H9 (cell line): ENCODE measurements around the gene SPDL1. TPM values are rescaled to one million over a fixed set of nuclear protein-coding genes. Genes with fewer than 3 reads are reported as not detected.

Source experiments
- DNase-seq: peaks from one replicate; pipeline ENCODE4 v3.0.0-alpha.2; 2017
- H2AFZ ChIP-seq: one replicate; pipeline ENCODE4 v1.6.1; 2013; ENCODE audit warnings: mild to moderate bottlenecking, low read length, control low read depth, moderate library complexity
- H2AK5ac ChIP-seq: 2 replicates; pipeline ENCODE4 v1.6.1; 2013; ENCODE audit warnings: low read length, control low read depth, mixed read lengths; ENCODE audit not compliant: insufficient read length
- H2BK120ac ChIP-seq: one replicate; pipeline ENCODE4 v1.6.1; 2013; ENCODE audit warnings: low read depth, mild to moderate bottlenecking, low read length, control low read depth, inconsistent platforms; ENCODE audit not compliant: poor library complexity, severe bottlenecking
- H2BK12ac ChIP-seq: 2 replicates; pipeline ENCODE4 v1.6.1; 2013; ENCODE audit warnings: low read length, control low read depth, mixed read lengths, low read depth; ENCODE audit not compliant: insufficient read length
- H2BK15ac ChIP-seq: 2 replicates; pipeline ENCODE4 v1.6.1; 2013; ENCODE audit warnings: low read depth, low read length, control low read depth
- H2BK20ac ChIP-seq: one replicate; pipeline ENCODE4 v1.6.1; 2013; ENCODE audit warnings: low read depth, mild to moderate bottlenecking, low read length, control low read depth, inconsistent platforms; ENCODE audit not compliant: poor library complexity, severe bottlenecking
- H2BK5ac ChIP-seq: 2 replicates; pipeline ENCODE4 v1.6.1; 2013; ENCODE audit warnings: low read length, control low read depth, mixed read lengths; ENCODE audit not compliant: insufficient read length
- H3K14ac ChIP-seq: 2 replicates; pipeline ENCODE4 v1.6.1; 2013; ENCODE audit warnings: low read length, control low read depth; ENCODE audit not compliant: insufficient read depth
- H3K18ac ChIP-seq: 2 replicates; pipeline ENCODE4 v1.6.1; 2013; ENCODE audit warnings: low read depth, mild to moderate bottlenecking, mixed read lengths, low read length, control low read depth; ENCODE audit not compliant: insufficient read length
- H3K23ac ChIP-seq: 2 replicates; pipeline ENCODE4 v1.6.1; 2013; ENCODE audit warnings: low read length, control low read depth, mixed read lengths, low read depth; ENCODE audit not compliant: insufficient read length
- H3K23me2 ChIP-seq: 2 replicates; pipeline ENCODE4 v1.6.1; 2013; ENCODE audit warnings: low read depth, mild to moderate bottlenecking, mixed read lengths, low read length, control low read depth; ENCODE audit not compliant: insufficient read length, poor library complexity, severe bottlenecking
- H3K27ac ChIP-seq: 2 replicates; pipeline ENCODE4 v1.5.1; 2013; ENCODE audit warnings: low read length, control low read depth, mixed read lengths, low read depth; ENCODE audit not compliant: insufficient read length
- H3K27me3 ChIP-seq: 2 replicates; pipeline ENCODE4 v1.6.1; 2013; ENCODE audit warnings: low read length, control low read depth, inconsistent platforms; ENCODE audit not compliant: insufficient read depth
- H3K4ac ChIP-seq: 2 replicates; pipeline ENCODE4 v1.6.1; 2013; ENCODE audit warnings: low read depth, mild to moderate bottlenecking, control low read depth, inconsistent platforms, low read length, moderate library complexity
- H3K4me1 ChIP-seq: 2 replicates; pipeline ENCODE4 v1.6.1; 2013; ENCODE audit warnings: low read length, control low read depth, inconsistent platforms; ENCODE audit not compliant: insufficient read depth
- H3K4me2 ChIP-seq: 2 replicates; pipeline ENCODE4 v1.6.1; 2013; ENCODE audit warnings: low read length, control low read depth, mixed read lengths; ENCODE audit not compliant: insufficient read length, insufficient read depth
- H3K56ac ChIP-seq: 2 replicates; pipeline ENCODE4 v1.6.1; 2013; ENCODE audit warnings: low read depth, mild to moderate bottlenecking, mixed read lengths, low read length, control low read depth; ENCODE audit not compliant: insufficient read length
- H3K79me1 ChIP-seq: 2 replicates; pipeline ENCODE4 v1.6.1; 2013; ENCODE audit warnings: low read depth, mild to moderate bottlenecking, moderate library complexity, low read length, control low read depth, inconsistent platforms; ENCODE audit not compliant: insufficient read depth, poor library complexity, severe bottlenecking
- H3K79me2 ChIP-seq: 2 replicates; pipeline ENCODE4 v1.6.1; 2013; ENCODE audit warnings: low read length, control low read depth, inconsistent platforms; ENCODE audit not compliant: insufficient read depth
- H3K9ac ChIP-seq: 2 replicates; pipeline ENCODE4 v1.6.1; 2013; ENCODE audit warnings: low read length, control low read depth, mixed read lengths; ENCODE audit not compliant: insufficient read length; ENCODE audit errors: extremely low read depth
- H3K9me3 ChIP-seq: one replicate; pipeline ENCODE4 v1.6.1; 2013; ENCODE audit warnings: low read depth, low read length, inconsistent platforms; ENCODE audit not compliant: control insufficient read depth
- H3T11ph ChIP-seq: one replicate; pipeline ENCODE4 v1.6.1; 2013; ENCODE audit warnings: mild to moderate bottlenecking, low read length, control low read depth, inconsistent platforms
- H4K20me1 ChIP-seq: one replicate; pipeline ENCODE4 v1.6.1; 2013; ENCODE audit not compliant: control insufficient read depth, insufficient read length, insufficient read depth
- H4K5ac ChIP-seq: 2 replicates; pipeline ENCODE4 v1.6.1; 2013; ENCODE audit warnings: low read depth, mild to moderate bottlenecking, mixed read lengths, low read length, control low read depth; ENCODE audit not compliant: insufficient read length
- H4K8ac ChIP-seq: replicated peaks from 2 replicates; pipeline ENCODE4 v1.6.1; 2013; ENCODE audit warnings: low read length, control low read depth, mixed read lengths, low read depth; ENCODE audit not compliant: insufficient read length
- H4K91ac ChIP-seq: 2 replicates; pipeline ENCODE4 v1.6.1; 2013; ENCODE audit warnings: low read depth, mild to moderate bottlenecking, moderate library complexity, mixed read lengths, low read length, control low read depth; ENCODE audit not compliant: insufficient read length
- H3K27ac Mint-ChIP-seq, 3 experiments: 2 replicates in 2 of 3; 3 replicates in 1 of 3; pipeline ENCODE4 v1.8.0; 2020 to 2021; ENCODE audit warnings: mixed read lengths in 3 of 3, mild to moderate bottlenecking in 1 of 3, moderate library complexity in 1 of 3
- H3K27me3 Mint-ChIP-seq: 2 replicates; pipeline ENCODE4 v1.8.0; 2021; ENCODE audit warnings: low read depth, mild to moderate bottlenecking, moderate library complexity, mixed read lengths
- H3K36me3 Mint-ChIP-seq, 3 experiments: 2 replicates in 2 of 3; 3 replicates in 1 of 3; pipeline ENCODE4 v1.8.0; 2020 to 2021; ENCODE audit warnings: low read depth in 3 of 3, mixed read lengths in 3 of 3; ENCODE audit not compliant: insufficient read depth in 1 of 3
- H3K4me1 Mint-ChIP-seq, 2 experiments: 2 replicates each; pipeline ENCODE4 v1.8.0; 2020; ENCODE audit warnings: mixed read lengths in 2 of 2
- H3K4me3 Mint-ChIP-seq, 2 experiments: 2 replicates in 1 of 2; 3 replicates in 1 of 2; pipeline ENCODE4 v1.8.0; 2020 to 2021; ENCODE audit warnings: mild to moderate bottlenecking in 2 of 2, mixed read lengths in 2 of 2, moderate library complexity in 1 of 2
- H3K9me3 Mint-ChIP-seq, 2 experiments: 2 replicates in 1 of 2; 3 replicates in 1 of 2; pipeline ENCODE4 v1.8.0; 2020; ENCODE audit warnings: mild to moderate bottlenecking in 2 of 2, mixed read lengths in 2 of 2, moderate library complexity in 1 of 2
- CTCF ChIP-seq: fragments of 200-600 bp; sonication (generic); conservative IDR thresholded peaks from 3 replicates; pipeline ENCODE4 v1.8.0; 2021; ENCODE audit warnings: antibody characterized with exemption, mild to moderate bottlenecking
- WGBS: extraction: QIAGEN DNeasy Blood & Tissue Kit; methylation state at CpG from one replicate; pipeline ENCODE4 v1.1.7; 2013; ENCODE audit warnings: missing lambda C conversion rate, low lambda C conversion rate, mixed read lengths; ENCODE audit not compliant: insufficient read length; ENCODE audit errors: extremely low coverage; 5-methylcytosine and 5-hydroxymethylcytosine counted together
- total RNA-seq: library from RNA; stranded (reverse); gene quantifications from 2 replicates; pipeline ENCODE4 v1.2.1, GENCODE V29; 2021

SPDL1 gene
- total RNA-seq, 1 experiment from 2014 or later: 49.4 TPM

- H3K23me2 ChIP-seq: no peaks in the 10 kb centered on the region
- H3K9ac ChIP-seq: no peak overlapping the region
- H3K27me3 Mint-ChIP-seq: no peaks in the 10 kb centered on the region
- H4K20me1 ChIP-seq: no peaks in the 10 kb centered on the region
- no peak overlapping the region for H3K27ac Mint-ChIP-seq
- no CpG with 5 or more reads among the region's 5 CpGs for WGBS
- no peaks in the 10 kb centered on the region for H3K79me2 ChIP-seq
- no peak overlapping the region for H3K14ac ChIP-seq
- H3K27ac ChIP-seq: no peak overlapping the region
- H2BK20ac ChIP-seq: no peak overlapping the region
- no peak overlapping the region for H2BK15ac ChIP-seq
- no peak overlapping the region for H3K23ac ChIP-seq
- no peaks in the 10 kb centered on the region for H3K27me3 ChIP-seq
- no peak overlapping the region for H4K5ac ChIP-seq
- no peak overlapping the region for H2BK12ac ChIP-seq
- no peak for TF ChIP-seq CTCF
- H2BK5ac ChIP-seq: no peak overlapping the region
- H2AFZ ChIP-seq: no peak overlapping the region
- no peak overlapping the region for H3T11ph ChIP-seq
- no peak overlapping the region for H2AK5ac ChIP-seq
- H3K4me2 ChIP-seq: no peak overlapping the region
- H3K4me1 Mint-ChIP-seq: peaks cover 10 to 18% of the 10 kb centered on the region in 2 experiments
- H2BK120ac ChIP-seq: no peak overlapping the region
- H3K9me3 ChIP-seq: no peaks in the 10 kb centered on the region
- H3K36me3 Mint-ChIP-seq: no peaks in the 10 kb centered on the region
- H3K79me1 ChIP-seq: no peaks in the 10 kb centered on the region
- H4K8ac ChIP-seq: no peak overlapping the region
- H3K4me3 Mint-ChIP-seq: no peak overlapping the region
- H3K4ac ChIP-seq: no peak overlapping the region
- H3K9me3 Mint-ChIP-seq: no peaks in the 10 kb centered on the region
- H3K56ac ChIP-seq: no peak overlapping the region
- DNase-seq: no peak
- no peak overlapping the region for H4K91ac ChIP-seq
- H3K4me1 ChIP-seq: no peaks in the 10 kb centered on the region
- H3K18ac ChIP-seq: no peak overlapping the region
Measured at GRCh38 chr5:169650701-169651331, 67.2 kb downstream of the SPDL1 start.
